Panc1 (cell line): ENCODE results near the gene ATP5PF.

Experiments used
- POLR2AphosphoS5 ChIP-seq: IDR thresholded peaks from 2 replicates; pipeline ENCODE4 v1.6.1; 2012; ENCODE audit warnings: mild to moderate bottlenecking, low read depth, low read length, moderate library complexity
- SIN3A ChIP-seq: IDR thresholded peaks from 2 replicates; pipeline ENCODE4 v1.6.1; 2012; ENCODE audit warnings: low read depth, mild to moderate bottlenecking, low read length, moderate library complexity, borderline replicate concordance; ENCODE audit not compliant: insufficient read depth
- TCF7L2 ChIP-seq: IDR thresholded peaks from 2 replicates; pipeline ENCODE4 v1.6.1; 2011; ENCODE audit warnings: mild to moderate bottlenecking, low read depth, low read length, inconsistent platforms
- TF ChIP-seq, protein P1 (sequence below): fragments of 450-650 bp; IDR thresholded peaks from 2 replicates; pipeline ENCODE4 v1.5.1; 2017; ENCODE audit warnings: mild to moderate bottlenecking
- TF ChIP-seq, protein P2 (sequence below), 2 experiments: IDR thresholded peaks; 2 replicates each; pipeline ENCODE4 v1.6.1; 2011 to 2012; ENCODE audit warnings: low read depth in 2 of 2, control low read depth in 1 of 2, low read length in 1 of 2, mild to moderate bottlenecking in 1 of 2, moderate library complexity in 1 of 2; ENCODE audit not compliant: insufficient read depth in 1 of 2

DNA sequence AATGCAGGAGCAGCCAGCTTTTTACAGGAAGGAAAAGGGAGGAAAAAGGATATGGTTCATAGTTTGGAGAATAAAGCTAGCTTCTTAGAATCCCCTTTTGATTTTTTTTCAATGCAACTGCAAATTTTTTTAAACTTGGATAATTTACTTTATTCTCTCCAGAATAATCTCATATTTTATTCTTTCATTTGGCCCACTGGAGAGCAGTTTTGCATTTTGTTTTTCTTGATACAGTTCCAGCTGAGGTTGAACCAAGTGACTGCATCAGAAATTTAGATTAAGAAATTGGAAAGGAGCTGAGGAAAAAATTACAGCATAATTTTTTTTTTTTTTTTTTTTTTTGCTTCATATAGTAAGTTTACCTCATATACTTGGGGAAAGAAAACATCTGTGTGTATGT is 22.8 kb upstream of the ATP5PF start:
- TF ChIP-seq, protein P1, sequence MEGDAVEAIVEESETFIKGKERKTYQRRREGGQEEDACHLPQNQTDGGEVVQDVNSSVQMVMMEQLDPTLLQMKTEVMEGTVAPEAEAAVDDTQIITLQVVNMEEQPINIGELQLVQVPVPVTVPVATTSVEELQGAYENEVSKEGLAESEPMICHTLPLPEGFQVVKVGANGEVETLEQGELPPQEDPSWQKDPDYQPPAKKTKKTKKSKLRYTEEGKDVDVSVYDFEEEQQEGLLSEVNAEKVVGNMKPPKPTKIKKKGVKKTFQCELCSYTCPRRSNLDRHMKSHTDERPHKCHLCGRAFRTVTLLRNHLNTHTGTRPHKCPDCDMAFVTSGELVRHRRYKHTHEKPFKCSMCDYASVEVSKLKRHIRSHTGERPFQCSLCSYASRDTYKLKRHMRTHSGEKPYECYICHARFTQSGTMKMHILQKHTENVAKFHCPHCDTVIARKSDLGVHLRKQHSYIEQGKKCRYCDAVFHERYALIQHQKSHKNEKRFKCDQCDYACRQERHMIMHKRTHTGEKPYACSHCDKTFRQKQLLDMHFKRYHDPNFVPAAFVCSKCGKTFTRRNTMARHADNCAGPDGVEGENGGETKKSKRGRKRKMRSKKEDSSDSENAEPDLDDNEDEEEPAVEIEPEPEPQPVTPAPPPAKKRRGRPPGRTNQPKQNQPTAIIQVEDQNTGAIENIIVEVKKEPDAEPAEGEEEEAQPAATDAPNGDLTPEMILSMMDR: no peak
- TF ChIP-seq POLR2AphosphoS5 (no peak), SIN3A (no peak), TCF7L2 (no peak)
- TF ChIP-seq, protein P2, sequence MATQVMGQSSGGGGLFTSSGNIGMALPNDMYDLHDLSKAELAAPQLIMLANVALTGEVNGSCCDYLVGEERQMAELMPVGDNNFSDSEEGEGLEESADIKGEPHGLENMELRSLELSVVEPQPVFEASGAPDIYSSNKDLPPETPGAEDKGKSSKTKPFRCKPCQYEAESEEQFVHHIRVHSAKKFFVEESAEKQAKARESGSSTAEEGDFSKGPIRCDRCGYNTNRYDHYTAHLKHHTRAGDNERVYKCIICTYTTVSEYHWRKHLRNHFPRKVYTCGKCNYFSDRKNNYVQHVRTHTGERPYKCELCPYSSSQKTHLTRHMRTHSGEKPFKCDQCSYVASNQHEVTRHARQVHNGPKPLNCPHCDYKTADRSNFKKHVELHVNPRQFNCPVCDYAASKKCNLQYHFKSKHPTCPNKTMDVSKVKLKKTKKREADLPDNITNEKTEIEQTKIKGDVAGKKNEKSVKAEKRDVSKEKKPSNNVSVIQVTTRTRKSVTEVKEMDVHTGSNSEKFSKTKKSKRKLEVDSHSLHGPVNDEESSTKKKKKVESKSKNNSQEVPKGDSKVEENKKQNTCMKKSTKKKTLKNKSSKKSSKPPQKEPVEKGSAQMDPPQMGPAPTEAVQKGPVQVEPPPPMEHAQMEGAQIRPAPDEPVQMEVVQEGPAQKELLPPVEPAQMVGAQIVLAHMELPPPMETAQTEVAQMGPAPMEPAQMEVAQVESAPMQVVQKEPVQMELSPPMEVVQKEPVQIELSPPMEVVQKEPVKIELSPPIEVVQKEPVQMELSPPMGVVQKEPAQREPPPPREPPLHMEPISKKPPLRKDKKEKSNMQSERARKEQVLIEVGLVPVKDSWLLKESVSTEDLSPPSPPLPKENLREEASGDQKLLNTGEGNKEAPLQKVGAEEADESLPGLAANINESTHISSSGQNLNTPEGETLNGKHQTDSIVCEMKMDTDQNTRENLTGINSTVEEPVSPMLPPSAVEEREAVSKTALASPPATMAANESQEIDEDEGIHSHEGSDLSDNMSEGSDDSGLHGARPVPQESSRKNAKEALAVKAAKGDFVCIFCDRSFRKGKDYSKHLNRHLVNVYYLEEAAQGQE (IDR thresholded peaks at IDR 0.05; ENCODE audit: insufficient read depth in 1 of 2, low read depth in 2 of 2, low read length in 1 of 2): no peak
